AML-193 (cell line): Measurements from ENCODE around the gene KRT28.

Experiments
- DNase-seq, 2 experiments: peaks; one replicate each; lab custom pipeline; 2025; lab: John Stamatoyannopoulos, UW

Gene KRT28, protein sequence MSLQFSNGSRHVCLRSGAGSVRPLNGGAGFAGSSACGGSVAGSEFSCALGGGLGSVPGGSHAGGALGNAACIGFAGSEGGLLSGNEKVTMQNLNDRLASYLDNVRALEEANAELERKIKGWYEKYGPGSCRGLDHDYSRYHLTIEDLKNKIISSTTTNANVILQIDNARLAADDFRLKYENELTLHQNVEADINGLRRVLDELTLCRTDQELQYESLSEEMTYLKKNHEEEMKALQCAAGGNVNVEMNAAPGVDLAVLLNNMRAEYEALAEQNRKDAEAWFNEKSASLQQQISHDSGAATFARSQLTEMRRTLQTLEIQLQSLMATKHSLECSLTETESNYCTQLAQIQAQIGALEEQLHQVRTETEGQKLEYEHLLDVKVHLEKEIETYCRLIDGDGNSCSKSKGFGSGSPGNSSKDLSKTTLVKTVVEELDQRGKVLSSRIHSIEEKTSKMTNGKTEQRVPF

DNA sequence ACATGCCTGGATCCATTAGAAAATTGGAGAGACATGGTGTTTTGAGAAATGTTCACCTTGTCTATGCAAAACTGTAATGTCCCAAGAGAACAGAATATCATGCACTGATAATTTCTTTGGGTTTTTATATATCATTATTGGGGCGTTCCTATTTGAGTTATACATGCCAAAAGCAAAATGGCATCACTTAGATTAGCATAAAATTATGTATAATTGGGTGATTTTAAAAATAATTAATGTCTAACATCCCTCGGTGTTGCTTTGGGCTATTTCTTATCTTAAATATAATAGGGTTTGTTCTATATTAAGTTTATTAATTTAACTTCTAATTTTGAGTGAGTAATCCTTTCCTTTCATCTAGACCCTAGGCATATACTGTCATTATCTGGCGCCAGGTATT lies at the start of gene KRT28:
Gene KRT28 (minus strand): TSS at position 101 of the 400 bp plus-strand sequence. CDS start 66 bp downstream, at position 35.
- no peak for DNase-seq

DNA sequence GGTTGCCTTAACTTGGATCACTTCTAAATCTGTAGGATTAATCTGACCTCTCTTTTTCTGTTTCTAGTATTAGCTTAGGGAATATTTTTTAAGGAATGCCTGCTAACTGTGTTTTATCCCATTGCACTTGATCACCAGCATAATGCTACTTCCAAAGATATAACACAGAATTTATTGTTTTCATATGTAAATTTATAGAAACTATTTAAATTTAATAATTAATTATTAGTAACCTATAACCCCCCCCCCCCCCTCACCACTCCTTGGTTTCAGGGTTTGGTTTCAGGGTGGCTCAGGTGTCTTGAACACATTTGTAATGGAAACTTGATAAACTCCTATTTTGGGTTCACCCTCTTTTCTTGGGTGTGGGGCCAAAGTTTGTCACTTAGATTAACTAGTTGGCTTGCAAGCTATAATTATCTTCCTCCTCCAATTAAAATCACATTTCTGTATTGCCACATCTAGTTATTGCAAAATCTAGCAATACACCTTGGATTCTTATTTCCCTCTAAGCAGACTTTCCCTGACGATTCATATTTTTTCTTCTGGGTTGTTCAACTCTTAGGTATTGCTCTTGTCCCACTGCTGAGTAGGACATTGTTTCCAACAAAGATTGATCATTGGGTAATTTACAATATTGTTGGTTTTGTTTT lies 49.0 kb upstream of the KRT28 start:
- DNase-seq, result no peak

DNA sequence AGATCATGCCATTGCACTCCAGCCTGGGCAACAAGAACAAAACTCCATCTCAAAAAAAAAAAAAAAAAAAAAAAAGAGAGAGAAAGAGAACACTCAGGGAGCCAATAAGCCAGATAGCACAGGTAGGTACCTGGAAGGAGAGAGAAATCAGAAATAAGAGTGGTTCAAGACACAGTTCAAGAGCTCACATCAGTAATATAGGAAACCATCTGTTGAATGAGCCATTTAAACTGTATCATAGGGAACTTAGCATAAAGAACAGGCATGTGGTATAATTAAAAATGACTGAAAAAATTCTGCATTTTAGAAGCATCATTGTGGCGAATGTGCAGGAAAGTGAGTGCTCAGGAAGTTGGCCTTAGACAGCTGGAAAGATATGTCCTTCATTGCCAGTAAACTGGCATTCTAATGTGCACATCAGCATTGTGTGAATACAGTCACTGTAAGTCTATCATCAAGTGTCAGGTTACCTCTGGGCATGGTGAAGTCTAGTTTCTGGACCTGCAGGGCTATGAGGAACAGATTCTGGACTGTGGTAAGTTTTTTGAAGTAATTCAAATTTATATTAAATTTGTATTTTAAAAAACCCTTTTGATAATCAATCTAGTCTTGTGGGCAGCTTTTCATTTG lies 46.9 kb upstream of the KRT28 start:
- no peak for DNase-seq

DNA sequence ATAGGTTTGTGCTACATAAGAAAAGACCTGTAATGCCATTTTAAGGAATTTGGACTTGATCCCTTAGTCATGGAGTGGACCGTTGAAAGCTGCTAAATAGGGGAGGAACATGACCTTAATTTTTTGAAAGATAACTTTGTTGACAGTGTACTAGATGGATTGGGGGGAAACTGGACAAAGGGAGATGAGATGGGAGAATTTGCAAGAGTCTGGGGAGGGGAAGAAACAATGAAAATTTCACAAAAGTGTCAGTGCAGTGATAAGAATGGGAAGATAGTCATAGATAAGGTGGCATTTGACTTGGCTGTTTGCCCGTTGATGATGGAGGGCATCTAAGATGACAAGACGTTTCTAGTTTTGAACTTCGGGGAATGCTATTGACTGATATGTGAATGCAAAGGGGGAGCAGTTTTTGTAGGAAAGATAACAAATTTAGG lies 44.9 kb upstream of the KRT28 start:
- no peak for DNase-seq

DNA sequence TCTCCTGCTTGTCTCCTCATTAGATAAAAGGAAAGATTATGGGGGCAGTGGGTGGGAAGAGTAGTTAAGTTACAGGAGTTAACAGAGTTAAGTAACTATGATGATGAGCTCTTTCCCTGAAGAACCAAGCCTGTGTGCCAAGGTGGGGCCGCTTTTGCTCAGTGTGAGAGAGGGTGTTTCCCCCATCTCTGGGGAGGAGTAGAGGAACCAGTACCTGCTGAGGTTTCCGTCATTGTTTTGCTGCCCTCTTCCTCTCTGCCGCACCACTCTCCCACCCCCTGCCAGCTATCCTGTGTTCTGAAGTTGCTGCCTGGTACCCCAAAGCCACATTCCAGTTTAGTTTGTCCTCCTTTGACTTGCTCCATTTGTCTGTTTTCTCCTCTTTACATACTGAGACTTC lies 43.5 kb upstream of the KRT28 start:
- DNase-seq, result no peak

DNA sequence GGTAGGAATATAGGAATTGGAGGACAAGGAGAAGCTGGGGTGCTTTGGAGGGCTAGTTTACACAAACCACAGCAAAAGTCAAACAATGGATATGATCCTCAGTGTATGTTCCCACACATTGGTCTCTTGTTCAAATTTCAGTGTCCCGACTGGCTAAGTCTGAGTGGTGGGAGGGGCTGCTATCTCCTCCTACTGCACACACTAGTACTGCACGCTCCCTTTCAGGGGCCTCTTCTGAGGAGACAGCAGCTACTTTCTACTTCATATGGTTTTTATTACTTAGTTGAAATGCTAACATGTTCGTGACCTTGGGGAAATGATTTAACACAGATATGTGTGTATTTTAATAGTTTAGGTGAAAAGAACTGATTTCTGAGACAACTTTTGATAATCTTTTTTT lies 41.5 kb upstream of the KRT28 start:
- DNase-seq, result no peak

DNA sequence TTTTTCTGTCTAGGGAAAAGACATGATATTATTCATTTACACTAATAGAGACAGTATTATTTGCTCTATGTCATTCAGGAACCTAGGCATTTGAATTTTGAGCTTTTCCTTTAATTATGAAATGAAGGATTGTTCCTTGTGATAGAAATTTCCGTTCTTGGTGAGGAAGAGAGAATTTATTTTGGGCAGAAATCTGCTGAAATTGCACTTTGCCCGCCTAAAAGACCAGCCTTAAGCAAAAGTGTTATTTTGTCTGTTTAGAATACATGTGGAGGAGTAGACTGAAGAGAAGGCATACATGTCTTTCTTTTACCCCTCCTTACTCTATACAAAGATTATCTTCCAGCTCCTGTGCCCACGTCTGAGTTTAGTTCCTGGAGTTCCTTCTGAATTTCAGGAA lies 39.4 kb upstream of the KRT28 start:
- no peak for DNase-seq

DNA sequence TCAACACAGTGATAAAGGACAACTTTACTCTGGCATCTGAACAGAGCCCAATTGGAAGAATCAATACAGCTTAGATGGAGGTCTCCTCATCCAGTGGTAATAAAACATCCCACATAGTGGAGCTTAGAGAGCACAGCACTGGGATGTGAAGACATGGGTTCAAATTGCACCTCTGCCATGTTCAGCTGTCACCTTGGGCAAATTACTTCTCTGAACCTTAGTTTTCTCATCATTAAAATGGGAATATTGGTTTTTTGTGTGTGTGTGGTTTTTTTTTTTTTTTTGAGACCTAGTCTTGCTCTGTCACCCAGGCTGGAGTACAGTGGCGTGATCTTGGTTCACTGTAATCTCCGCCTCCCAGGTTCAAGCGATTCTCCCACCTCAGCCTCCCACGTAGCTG lies 36.3 kb upstream of the KRT28 start:
- no peak for DNase-seq

DNA sequence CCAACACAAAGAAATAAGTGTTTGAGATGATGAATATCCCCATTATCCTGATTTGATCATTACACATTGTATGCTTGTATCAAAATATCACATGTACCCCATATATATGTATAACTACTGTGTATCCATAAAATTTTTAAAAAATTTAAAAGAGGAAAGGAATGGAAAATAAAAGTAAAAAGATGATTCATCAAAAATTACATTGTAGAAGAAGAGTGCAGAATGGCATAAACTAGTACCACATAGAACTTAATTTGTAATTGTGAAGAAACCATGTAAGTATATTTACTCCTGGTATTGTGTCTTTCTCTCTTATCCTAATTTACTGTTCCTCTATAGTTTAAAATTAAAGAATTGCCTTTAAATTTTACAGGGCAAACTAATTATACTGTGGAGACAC lies 34.1 kb upstream of the KRT28 start:
- no peak for DNase-seq

DNA sequence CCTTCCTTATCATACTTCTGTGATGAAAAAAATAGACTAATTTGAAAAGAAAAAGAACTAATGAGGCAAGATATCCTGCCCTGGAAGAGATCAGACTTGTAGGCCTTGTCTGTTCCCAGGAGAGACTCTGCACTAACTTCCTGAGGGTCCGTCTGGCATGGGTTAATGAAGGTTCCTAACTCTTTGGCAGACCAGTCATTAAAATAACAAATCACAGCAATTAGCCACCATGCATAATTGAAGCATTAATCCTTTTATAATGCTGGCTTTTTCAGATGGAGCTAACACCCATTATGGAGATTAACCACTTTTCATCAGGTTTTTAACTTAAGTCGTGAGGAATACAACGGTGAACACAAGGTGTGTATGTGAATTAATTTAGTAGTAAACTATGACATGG lies 33.1 kb upstream of the KRT28 start:
- DNase-seq, result no peak

DNA sequence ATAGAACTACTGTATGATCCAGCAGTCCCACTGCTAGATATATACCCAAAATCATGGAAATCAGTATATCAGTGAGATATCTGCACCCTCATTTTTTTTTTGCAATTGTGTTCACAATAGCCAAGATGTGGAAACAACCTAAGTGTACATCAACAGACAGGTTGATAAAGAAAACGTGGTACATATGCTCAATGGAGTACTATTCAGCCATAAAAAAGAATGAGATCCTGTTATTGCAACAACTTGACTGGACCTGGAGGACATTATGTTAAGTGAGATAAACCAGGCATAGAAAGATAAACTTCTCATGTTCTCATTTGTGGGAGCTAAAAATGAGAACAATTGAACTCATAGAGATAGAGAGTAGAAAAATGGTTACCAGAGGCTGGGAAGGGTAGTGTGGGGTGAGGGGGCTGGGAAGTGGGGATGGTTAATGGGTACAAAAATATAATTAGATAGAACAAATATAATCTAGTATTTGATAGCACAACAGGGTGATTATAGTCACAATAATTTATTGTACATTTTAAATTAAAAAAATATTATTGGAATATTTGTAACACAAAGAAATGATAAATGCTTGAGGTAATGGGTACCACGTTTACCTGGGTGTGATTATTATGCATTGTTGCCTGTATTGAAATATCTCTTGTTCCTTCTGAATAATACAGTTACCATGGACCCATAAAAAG lies 30.5 kb upstream of the KRT28 start:
- DNase-seq, result no peak

DNA sequence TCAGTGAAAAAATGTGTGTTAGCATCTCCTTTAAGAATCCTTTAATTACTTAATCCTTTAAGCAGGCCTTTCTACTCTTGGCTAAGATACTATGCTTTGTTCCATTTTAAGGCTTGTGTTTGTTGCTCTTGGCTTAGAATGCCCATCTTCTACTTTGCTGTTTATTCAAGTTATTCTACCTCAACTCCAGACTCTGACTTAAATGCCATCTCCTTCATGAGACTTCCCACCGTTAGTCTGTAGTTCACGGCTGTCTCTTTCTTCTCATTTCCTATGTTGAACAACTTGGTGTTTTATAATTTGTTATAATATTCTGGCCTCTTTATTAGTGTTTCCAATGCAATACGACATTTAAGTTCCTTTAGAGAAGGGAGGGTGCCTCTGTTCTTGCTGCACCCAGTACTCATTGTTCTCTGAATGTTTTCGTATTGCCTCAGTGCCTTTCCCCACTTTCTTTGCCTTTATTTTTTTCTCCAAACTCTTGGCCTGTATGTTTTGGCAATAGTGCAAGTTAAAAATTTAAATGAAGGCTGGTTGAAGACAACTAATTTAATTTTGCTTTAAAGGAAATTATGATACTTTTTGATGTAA lies 28.8 kb upstream of the KRT28 start:
- no peak for DNase-seq

DNA sequence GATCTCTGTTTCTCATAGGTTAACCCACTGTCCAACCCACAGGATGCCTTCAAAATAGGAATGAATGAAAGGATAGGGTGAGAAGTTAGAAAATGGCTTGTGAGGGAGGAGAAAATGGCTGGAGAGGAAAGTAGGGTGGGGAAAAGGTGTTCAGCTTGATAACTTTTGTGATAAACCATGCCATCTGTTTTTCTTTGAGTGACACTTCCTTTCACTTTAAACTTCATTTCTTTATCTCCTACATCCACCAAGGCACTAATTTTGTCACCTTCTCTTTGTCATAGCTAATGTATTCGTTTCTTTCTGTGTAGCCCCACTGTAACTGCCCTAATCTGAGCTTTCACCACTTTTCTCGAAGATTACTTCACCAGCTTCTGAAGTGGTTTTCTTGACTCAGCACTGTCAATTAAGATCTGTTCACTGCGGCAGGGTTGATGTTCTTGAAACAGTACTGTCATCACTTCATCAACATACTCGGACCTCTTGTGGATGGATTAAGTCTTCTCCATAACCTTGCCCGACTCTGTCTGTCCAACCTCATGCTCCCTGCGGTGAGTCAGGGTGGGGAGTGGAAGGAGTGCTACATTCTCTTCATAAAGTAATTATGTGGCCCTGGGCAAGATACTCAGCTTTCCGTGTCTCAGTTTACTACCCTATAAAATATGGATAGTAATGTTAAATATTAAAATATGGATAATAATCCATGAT lies 28.1 kb upstream of the KRT28 start:
- DNase-seq, result peak in 1 of 2 experiments; percentile 11

DNA sequence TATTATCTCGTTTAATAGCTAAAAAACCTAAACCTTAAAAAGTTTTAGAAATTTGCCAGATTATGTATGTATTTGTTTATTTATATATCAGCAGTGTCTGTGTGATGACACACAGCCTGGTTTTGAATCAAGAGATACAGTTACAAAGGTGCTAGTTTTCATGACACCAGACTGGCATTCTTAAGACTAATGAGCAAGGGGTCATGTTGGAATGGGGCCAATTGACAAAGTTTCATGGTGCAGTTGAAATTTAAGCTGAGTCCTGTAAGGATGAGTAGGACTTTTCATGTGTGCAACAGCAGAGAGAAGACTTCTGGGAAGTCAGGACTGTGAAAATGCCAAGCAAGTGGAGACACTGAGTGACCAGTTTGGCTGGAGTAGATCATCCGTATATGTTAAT lies 25.8 kb upstream of the KRT28 start:
- DNase-seq, result no peak

DNA sequence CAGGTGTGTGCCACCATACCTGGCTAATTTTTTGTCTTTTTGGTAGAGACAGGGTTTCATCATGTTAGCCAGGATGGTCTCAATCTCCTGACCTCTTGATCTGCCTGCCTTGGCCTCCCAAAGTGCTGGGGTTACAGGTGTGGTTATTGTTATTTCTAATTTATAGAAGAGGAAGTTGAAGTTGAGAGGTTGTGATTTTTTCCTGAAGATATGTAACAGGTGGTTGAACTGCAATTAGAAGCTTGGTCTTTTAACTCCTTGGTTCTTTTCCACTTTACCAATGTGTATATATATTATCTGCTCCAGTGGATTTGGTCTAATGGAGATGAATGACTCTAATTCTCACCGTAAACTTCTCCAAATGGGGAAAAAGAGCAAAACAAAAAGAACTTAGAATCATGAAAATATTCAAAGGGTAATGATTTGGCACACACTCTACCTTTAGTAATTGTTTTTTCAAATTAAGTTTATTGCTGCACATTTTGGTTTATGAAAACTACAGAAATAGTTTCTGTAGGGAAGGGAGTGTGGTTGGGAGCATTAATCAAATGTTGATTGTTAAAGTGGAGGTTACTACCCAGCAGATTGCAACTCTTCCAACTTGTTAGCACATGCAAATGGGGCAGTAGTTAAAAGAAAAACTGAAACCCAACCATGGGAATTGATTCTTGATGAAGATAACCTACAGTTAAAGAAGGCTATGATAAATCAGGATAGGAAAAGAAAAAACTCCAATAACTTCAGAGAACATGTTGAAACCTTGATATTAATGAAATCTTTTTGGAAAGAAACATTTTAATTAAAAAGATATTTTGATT lies 24.5 kb upstream of the KRT28 start:
- DNase-seq, result no peak

DNA sequence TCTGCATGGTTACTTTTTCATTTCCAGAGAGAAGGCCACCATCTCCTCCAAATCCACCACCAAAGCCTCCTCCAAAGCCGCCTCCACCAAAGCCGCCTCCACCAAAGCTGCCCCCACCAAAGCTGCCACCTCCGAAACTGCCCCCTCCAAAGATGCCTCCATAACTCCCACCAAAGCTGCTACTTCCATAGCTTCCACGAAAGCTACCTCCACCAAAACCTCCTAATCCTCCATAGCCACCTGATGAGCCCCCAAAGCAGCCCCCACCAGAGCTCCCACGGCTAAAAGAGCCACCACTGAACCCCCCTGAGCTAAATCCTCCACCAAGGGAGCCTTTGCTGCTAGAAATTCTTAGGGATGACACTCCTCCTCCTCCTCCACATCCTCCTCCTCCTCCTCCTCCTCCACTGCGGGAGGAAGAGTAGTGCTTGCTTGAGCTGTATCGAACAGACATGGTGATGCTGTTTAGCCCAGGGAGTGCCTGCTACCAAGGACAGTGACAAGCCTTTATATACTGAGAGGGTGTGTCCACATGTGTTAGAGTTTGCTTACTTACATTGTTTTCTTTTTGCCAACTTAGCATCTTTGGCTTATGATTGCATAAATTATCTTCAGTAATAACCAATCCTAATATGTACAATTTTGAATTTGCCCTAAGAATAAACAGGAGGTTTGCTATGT lies 22.5 kb upstream of the KRT28 start, which contains the start of gene KRT10:
Gene KRT10 (minus strand): TSS at position 483 of the 681 bp plus-strand sequence. CDS start 29 bp downstream, at position 454.
- no peak for DNase-seq

DNA sequence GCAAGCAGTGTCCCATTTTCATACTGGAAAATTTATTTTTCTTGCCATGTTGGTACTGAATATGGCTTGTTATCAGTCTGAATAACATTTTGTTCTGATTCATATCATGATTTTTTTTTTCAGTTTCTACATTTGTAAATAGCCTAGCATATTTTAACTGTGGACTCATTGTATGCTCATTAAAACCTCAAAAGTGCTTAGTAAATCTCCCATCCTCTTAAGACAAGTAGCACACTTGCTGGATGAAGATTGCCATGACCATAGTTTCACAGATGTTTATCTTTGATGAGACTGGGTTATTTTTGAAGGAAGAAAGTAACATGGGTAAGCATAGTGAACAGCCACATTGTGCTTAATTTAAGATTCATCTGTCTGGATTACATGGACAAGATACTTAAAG lies 21.8 kb upstream of the KRT28 start:
- DNase-seq, result no peak

DNA sequence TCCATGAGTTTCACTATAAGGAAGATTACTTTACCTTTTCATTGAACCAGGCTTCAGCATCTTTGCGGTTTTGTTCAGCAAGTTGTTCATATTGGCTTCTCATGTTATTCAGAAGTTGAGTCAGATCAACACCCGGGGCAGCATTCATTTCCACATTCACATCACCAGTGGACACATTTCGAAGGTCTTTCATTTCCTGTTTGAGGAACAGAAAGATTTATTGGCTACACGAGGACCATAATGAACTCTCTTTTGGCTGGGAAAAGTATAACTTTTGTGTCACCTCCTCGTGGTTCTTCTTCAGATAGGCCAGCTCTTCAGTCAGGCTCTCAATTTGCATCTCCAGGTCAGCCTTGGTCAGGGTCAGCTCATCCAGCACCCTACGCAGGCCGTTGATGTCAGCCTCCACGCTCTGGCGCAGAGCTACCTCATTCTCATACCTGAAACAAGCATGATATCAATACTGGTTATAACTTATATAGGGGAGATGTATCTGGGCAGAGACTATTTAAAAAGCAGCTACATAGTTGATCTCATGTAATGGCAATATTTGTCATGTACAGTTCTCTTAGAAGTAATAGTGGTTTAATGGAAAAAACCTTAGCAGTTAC lies 20.6 kb upstream of the KRT28 start:
- no peak for DNase-seq

DNA sequence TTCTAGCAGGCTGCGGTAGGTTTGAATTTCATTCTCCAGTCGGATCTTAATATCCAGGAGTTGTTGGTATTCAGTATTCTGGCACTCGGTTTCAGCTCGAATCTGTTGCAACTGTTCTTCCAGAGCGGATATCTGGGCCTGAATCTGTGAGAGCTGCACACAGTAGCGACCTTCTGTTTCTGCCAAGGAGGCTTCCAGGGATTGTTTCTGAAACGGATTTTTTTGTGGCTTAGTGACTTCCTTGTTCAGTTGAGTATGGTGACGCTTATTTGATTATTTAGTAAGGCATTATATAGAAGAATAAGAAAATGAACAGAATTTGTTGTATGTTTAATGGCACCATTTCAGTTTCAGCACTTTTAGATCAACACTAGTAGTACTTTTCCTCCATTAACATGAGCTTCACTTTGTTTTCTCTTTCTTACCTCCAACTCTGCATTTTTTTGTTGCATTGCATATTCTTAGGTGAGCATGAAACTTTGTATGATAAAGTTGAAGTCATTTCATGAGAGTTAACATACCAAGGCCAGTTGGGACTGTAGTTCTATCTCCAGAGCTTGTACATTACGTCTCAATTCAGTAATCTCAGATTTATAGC lies 19.9 kb upstream of the KRT28 start:
- DNase-seq, result peak; percentile 34 to 45
